ENCODE data around the gene STXBP2. TPM values are rescaled to one million over a fixed set of nuclear protein-coding genes. Genes with fewer than 3 reads are reported as not detected.

The STXBP2 gene
- total RNA-seq, 2 donors from 2014 or later, result 103 to 111 TPM

- DNase-seq (ENCODE audit: low spot score in 2 of 2) (no peak), ATAC-seq (no peak)
- H3K36me3 Mint-ChIP-seq, result peaks cover 5 to 12% of the 10 kb centered on the region in 2 donors
- H3K27ac Mint-ChIP-seq, result peak overlapping the region; percentile 15 to 91
- no peaks in the 10 kb centered on the region for H3K9me3 Mint-ChIP-seq
Measured at GRCh38 chr19:7679771-7680605, 43.1 kb downstream of the STXBP2 start.

DNA sequence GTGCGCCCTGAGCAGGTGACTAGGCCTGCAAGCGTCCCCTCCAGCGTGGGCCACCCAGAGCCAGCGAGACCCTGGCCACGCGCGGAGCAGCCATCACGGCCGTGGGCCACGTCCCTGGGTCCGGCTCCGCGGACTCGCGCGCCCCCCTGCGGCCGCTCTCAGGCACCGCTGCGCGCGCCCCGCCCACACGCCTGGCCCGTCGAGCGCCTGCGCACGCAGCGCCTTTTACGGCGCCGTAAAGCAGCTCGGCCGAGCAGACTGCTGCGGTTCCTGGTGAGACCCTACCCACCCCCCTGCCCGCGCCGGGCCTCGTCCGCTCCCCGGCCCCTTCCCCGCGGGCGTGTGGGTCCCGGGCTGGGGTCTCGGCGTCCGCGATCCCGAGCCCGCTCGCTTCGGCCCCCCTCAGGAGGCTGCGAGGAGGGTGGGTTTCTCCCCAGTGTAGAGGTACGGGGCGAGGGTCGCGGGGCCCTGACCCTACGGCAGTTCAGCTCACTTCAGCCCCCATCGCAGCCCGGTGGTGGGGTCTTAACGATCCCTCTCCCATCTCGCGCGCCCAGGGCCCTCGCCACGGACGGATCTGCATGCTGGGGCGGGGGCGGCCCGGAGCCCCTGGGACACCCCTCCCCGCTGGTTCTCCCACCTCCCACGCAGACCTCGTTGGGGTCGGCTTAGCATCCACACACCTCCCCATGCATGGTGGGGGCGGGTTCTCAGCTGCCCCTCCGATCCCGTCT, 43.9 kb downstream of the STXBP2 start, which contains the start of gene TRAPPC5:
Gene TRAPPC5 (plus strand): TSS at position 228 of the 734 bp plus-strand sequence. CDS start 1,421 bp downstream, outside the sequence.
- Mint-ChIP-seq H3K36me3 (peaks cover 5 to 12% of the 10 kb centered on the region in 2 donors), H3K27ac (peak within 1 kb of the TSS; percentile 91 to 95), H3K9me3 (no peaks in the 10 kb centered on the region)
- ATAC-seq (peak; percentile 42 to 54), DNase-seq (ENCODE audit: low spot score in 2 of 2) (peak; percentile 91 to 94)

DNA sequence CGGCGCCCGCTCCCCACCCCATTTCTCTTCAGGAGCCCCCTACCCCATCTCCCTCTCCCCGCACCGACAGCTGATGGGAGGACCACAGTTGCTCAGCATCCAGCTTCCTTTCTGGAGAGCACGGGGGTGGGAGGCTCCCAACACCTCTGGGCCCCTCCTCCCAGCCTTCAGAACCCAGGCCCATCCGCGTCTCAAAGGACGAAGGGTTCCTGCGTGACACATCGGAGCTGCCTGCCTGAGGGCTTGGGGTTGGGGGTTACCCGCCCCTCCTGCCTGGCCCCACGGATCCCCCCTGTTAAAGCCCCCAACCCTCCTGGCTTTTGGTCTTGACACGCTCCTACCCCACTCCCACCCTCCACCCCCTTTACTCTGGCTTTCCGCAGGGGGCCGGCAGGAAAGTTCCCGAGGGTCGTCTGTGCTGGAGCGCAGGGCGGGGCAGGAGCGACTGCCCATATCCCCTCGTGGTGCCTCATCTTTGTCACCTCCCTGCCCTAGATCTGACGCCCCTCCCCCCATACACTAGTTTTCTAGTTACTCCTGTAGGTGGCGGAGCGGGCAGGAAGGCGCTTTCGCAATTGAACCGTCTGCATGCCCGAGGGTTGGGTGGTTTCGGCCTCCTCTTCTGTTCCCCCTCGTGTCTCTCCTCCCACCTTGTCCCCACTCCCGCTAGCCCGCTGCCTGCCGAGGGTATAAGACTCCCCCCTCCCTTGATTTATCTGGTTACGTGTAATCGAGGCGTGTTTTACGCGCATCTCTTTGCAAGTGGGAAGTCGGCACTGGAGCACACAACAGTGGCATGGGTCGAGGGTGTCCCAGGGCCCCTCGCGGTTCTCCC, 44.6 kb downstream of the STXBP2 start:
- H3K27ac Mint-ChIP-seq, result peak overlapping the region; percentile 91 to 95
- peak; percentile 59 to 67 for ATAC-seq
- DNase-seq (ENCODE audit: low spot score in 2 of 2), result peak; percentile 79 to 89
- H3K9me3 Mint-ChIP-seq, result no peaks in the 10 kb centered on the region
- H3K36me3 Mint-ChIP-seq, result peaks cover 5 to 12% of the 10 kb centered on the region in 2 donors

GRCh38 chr19:7682175-7682855, 45.4 kb downstream of the STXBP2 start:
- no peak for DNase-seq (ENCODE audit: low spot score in 2 of 2)
- Mint-ChIP-seq H3K27ac (peak overlapping the region; percentile 91 to 95), H3K36me3 (peaks cover 5 to 12% of the 10 kb centered on the region in 2 donors), H3K9me3 (no peaks in the 10 kb centered on the region)
- no peak for ATAC-seq

- peak overlapping the region in 1 of 2 donors; percentile 80 for H3K27ac Mint-ChIP-seq
- H3K9me3 Mint-ChIP-seq, result no peaks in the 10 kb centered on the region
- H3K36me3 Mint-ChIP-seq, result peaks cover 5 to 12% of the 10 kb centered on the region in 2 donors
- ATAC-seq (no peak), DNase-seq (ENCODE audit: low spot score in 2 of 2) (no peak)
Measured at GRCh38 chr19:7685546-7686445, 48.9 kb downstream of the STXBP2 start.

DNA sequence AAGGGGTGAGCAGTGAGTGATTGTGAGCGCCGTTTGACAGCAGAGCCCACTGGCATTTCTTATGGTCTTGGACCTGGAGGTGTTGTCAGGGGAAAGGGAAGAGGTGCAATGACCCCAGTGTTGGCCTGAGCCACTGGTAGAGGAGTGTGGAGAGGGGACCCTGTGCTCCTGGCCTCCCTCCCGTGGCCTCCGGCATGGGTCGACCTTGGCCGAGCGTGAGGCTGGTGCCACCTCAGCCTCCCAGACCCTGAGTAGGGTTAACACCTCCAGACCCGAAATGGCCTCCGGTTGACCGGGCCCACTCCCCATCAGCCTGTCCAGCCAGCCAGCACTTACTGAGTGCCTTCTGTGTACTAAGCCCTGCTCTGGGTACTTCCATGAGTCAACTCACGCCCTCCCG, 50.3 kb downstream of the STXBP2 start:
- DNase-seq (ENCODE audit: low spot score in 2 of 2), result no peak
- H3K36me3 Mint-ChIP-seq, result peaks cover 5 to 6% of the 10 kb centered on the region in 2 donors
- H3K27ac Mint-ChIP-seq, result no peak overlapping the region
- no peak for ATAC-seq
- H3K9me3 Mint-ChIP-seq, result no peaks in the 10 kb centered on the region

GRCh38 chr19:7689165-7689564, 52.3 kb downstream of the STXBP2 start:
- no peaks in the 10 kb centered on the region for H3K36me3 Mint-ChIP-seq
- no peak overlapping the region for H3K27ac Mint-ChIP-seq
- H3K9me3 Mint-ChIP-seq, result no peaks in the 10 kb centered on the region
- ATAC-seq, result no peak
- no peak for DNase-seq (ENCODE audit: low spot score in 2 of 2)

DNA sequence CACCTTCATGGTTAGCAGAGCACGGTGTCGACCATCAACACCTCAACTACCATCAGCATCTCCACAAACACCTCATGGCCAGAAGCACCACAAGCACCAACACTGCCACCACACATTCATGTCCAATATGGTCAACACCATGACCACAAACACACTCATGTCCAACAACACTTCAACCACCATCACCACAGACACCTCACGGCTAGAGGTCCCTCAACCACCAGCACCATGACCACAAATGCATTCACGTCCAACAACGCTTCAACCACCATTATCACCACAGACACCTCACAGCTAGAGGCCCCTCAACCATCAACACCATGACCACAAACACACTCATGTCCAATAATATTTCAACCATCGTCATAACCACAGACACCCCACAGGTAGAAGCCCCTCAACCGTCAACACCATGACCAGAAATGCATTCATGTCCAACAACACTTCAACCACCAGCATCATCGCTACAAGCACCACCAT, 53.9 kb downstream of the STXBP2 start:
- ATAC-seq (peak in 1 of 2 donors; percentile 59), DNase-seq (ENCODE audit: low spot score in 2 of 2) (no peak)
- Mint-ChIP-seq H3K36me3 (no peaks in the 10 kb centered on the region), H3K27ac (no peak overlapping the region), H3K9me3 (no peaks in the 10 kb centered on the region)

GRCh38 chr19:7691497-7691896, 54.6 kb downstream of the STXBP2 start:
- H3K36me3 Mint-ChIP-seq, result no peaks in the 10 kb centered on the region
- ATAC-seq, result peak; percentile 43 to 71
- H3K27ac Mint-ChIP-seq, result no peak overlapping the region
- no peaks in the 10 kb centered on the region for H3K9me3 Mint-ChIP-seq
- DNase-seq (ENCODE audit: low spot score in 2 of 2), result no peak

DNA sequence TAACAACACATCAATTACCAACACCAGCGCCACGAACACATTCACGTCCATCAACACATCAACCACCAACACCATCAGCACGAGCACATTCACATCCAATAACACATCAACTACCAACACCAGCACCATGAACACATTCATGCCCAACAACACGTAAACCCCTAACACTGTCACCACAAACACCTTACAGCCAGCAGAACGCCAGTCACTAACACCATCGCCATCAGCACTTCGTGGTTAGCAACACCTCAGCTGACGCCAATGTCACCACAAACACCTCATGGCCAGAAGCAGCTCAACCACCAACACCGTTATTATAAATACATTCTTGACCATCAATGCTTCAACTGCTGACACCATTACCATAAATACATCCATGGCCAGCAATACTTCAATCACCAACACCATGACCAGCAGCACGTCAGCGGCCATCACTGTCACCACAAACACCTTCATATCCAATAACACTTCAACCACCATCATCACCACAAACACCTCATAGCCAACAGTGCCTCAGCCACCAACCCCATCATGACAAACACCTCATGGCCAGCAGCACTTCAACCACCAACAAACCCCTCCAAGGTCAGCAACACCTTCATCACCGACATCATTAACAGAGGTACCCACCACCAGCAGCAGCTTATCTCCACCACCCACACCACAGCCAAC, 55.6 kb downstream of the STXBP2 start:
- Mint-ChIP-seq H3K27ac (no peak overlapping the region), H3K9me3 (no peaks in the 10 kb centered on the region), H3K36me3 (no peaks in the 10 kb centered on the region)
- no peak for DNase-seq (ENCODE audit: low spot score in 2 of 2)
- ATAC-seq, result peak; percentile 21 to 45

DNA sequence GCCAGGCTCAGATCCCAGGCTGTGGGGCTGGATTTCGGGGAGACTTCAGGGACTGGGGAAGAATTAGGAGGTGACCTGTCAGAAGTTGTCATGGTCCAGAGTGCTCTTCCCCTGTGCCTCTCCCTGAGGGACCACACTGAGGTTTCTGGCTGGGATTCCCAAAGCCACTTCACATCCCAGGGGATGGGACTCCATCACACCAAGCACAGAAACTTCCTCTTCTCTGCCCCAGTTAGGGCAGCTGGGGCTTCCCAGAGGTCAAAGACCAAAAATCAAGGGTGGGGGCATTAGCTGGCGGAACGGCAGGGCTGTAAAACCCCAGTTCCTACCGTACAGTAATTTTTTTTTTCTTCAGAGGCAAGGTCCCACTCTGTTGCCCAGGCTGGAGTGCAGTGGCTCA, 57.6 kb downstream of the STXBP2 start:
- ATAC-seq, result no peak
- DNase-seq (ENCODE audit: low spot score in 2 of 2), result no peak
- no peak overlapping the region for H3K27ac Mint-ChIP-seq
- H3K9me3 Mint-ChIP-seq, result no peaks in the 10 kb centered on the region
- no peaks in the 10 kb centered on the region for H3K36me3 Mint-ChIP-seq

Data from activated naive CD4-positive, alpha-beta T cell treated with anti-CD3 and anti-CD28 coated beads, Interleukin-2, amount 50 U/mL, for 72 hours (primary cell).